Thymus (tissue), 11 donors: ENCODE results near the gene CCZ1B. TPM values are rescaled to one million over a fixed set of nuclear protein-coding genes. Genes with fewer than 3 reads are reported as not detected.
"Not testable (repeated sequence)": the region's sequence is repeated elsewhere in the genome, so short reads cannot be mapped to it uniquely, and the experiment has no call there.

Source experiments
- DNase-seq, 9 donors: peaks; one replicate each; pipeline ENCODE4 v3.0.0-alpha.2; 2013; ENCODE audit warnings: low spot score in 9 of 9, low read depth in 6 of 9, missing footprints in 1 of 9
- H3K27ac ChIP-seq, 2 donors: one replicate each; pipeline ENCODE4 v1.5.1; 2013; ENCODE audit warnings: control low read depth in 1 of 2, low read depth in 1 of 2, low read length in 1 of 2, mild to moderate bottlenecking in 1 of 2, moderate library complexity in 1 of 2
- H3K27me3 ChIP-seq, 2 donors: one replicate each; pipeline ENCODE4 v1.5.1; 2013; ENCODE audit warnings: low read length in 1 of 2; ENCODE audit not compliant: control insufficient read depth in 2 of 2, insufficient read depth in 1 of 2
- H3K36me3 ChIP-seq, 2 donors: one replicate each; pipeline ENCODE4 v1.5.1; 2013; ENCODE audit warnings: low read length in 1 of 2, mild to moderate bottlenecking in 1 of 2, moderate library complexity in 1 of 2; ENCODE audit not compliant: control insufficient read depth in 2 of 2, insufficient read depth in 2 of 2
- H3K4me1 ChIP-seq, 2 donors: one replicate each; pipeline ENCODE4 v1.5.1; 2013; ENCODE audit warnings: low read length in 2 of 2; ENCODE audit not compliant: control insufficient read depth in 2 of 2, insufficient read depth in 2 of 2
- H3K4me3 ChIP-seq, 2 donors: one replicate each; pipeline ENCODE4 v1.5.1; 2013; ENCODE audit warnings: low read length in 2 of 2, control low read depth in 1 of 2, mild to moderate bottlenecking in 1 of 2
- H3K9me3 ChIP-seq, 2 donors: one replicate each; pipeline ENCODE4 v1.5.1; 2013; ENCODE audit warnings: low read length in 1 of 2, mild to moderate bottlenecking in 1 of 2; ENCODE audit not compliant: control insufficient read depth in 2 of 2, insufficient read depth in 1 of 2
- WGBS: extraction: QIAGEN DNeasy Blood & Tissue Kit; methylation state at CpG from one replicate; pipeline ENCODE4 v1.1.7; 2013; 5-methylcytosine and 5-hydroxymethylcytosine counted together
- polyA plus RNA-seq: library from polyadenylated mRNA; stranded (reverse); fragments of 200-250 nt; gene quantifications from one replicate; pipeline ENCODE4 v1.2.3, GENCODE V29; 2013
- total RNA-seq: library from RNA; stranded (reverse); fragments of 120-200 nt; gene quantifications from one replicate; pipeline ENCODE4 v1.2.4, GENCODE V29; 2013
- donor health status: healthy.

The CCZ1B gene
- total and polyA plus RNA-seq, 2 donors: 62.4 to 132 TPM

DNA sequence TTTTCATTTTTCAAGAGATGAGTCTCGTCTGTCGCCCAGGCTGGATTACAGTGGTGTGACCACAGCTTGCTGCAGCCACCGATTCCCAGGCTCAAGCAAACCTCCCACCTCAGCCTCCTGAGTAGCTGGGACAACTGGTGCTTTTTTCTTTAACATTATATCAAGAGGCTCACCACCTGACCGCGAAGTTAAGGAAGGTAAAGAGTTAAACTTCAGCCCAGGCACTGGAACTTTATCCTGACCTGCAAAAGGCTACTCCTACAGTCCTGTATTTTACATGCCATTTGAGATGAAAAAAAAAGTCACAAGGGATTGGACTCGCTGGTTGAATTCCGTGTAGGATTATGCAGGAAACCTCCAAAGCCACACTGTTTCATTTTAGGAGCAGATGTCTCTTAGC lies 10.6 kb downstream of the CCZ1B start:
- H3K4me3 ChIP-seq, H3K27me3 ChIP-seq, H3K36me3 ChIP-seq, H3K9me3 ChIP-seq, H3K27ac ChIP-seq, DNase-seq, H3K4me1 ChIP-seq: not testable (repeated sequence)
- 96% methylated on average over 7 of the region's 7 CpGs for WGBS

DNA sequence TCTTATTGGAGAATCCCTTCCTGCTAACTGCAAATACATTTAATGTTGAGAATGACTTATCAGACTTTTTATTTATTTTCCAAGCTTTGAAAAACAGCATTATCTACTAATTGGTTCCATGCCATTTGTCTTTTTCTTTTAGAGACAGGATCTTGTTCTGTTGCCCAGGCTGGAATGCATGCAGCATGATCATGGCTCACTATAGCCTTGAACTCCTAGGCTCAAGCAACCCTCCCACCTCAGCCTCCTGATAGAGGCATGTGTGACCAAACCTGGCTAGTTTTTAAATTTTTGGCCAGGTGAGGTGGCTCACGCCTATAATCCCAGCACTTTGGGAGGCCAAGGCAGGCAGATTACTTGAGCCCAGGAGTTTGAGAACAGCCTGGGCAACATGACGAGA lies 13.1 kb downstream of the CCZ1B start:
- H3K36me3 ChIP-seq, H3K4me1 ChIP-seq, DNase-seq, H3K4me3 ChIP-seq, H3K9me3 ChIP-seq, H3K27ac ChIP-seq, H3K27me3 ChIP-seq: not testable (repeated sequence)
- 100% methylated on average over 2 of the region's 2 CpGs for WGBS

DNA sequence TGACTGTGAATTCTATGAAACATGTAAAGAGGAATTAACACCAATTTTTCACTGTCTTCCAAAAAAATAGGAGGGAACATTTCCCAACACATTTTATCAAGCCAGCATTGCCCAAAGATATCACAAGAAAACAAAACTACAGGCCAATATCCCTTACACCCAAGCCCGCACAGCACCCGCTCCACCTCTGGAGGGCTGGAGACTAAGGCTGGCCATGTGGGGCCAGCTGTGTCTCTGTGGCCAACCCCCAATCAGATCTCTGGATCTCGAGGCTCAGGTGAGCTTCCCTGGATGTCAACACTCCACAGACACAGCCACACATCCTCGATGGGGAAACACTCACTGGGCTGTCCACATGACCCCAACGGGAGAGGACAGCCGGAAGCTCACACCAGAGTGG lies 18.1 kb downstream of the CCZ1B start:
- H3K27ac ChIP-seq, DNase-seq, H3K4me1 ChIP-seq, H3K4me3 ChIP-seq, H3K9me3 ChIP-seq, H3K27me3 ChIP-seq, H3K36me3 ChIP-seq: not testable (repeated sequence)
- 96% methylated on average over 4 of the region's 6 CpGs for WGBS

DNA sequence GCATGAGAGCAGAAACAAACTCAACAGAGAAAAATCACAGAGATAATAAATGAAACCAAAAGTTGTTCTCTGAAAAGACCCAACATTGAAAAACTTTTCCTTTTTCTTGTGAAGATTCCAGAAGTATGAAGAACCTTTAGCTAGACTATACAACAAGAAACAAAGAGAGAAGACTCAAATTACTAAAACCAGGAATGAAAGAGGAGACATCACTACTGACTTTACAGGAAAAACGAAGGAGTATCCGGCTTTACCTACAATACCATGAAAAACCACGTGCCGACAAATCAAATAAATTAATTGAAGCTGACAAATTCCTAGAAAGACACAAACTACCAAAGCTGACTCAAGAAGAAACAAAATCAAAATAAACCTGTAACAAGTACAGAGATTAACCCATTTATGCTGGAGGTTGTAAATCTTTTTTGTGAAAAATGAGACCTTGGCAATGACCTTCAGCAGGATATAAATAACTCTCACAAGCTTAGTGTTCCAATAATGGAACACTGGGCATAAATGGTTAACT lies 18.6 kb downstream of the CCZ1B start:
- 100% methylated on average over 2 of the region's 4 CpGs for WGBS
- H3K27ac ChIP-seq, H3K9me3 ChIP-seq, H3K4me1 ChIP-seq, H3K4me3 ChIP-seq, H3K27me3 ChIP-seq, DNase-seq, H3K36me3 ChIP-seq: not testable (repeated sequence)

DNA sequence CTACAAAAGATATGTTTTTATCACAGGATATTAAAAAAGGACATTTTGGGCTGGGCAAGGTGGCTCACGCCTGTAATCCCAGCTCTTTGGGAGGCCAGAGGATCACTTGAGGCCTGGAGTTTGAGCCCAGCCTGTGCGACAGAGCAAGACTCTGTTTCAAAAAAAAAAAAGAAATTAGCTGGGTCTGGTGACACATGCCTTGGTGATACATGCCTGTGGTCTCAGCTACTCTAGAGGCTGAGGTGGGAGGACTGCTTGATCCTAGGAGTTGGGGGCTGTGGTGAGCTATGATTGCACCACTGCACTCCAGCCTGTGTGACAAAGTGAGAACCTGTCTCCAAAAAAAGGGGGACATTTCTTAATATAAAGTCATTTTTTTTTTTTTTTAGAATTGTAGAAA lies 25.7 kb downstream of the CCZ1B start:
- 100% methylated on average over 1 of the region's 2 CpGs for WGBS
- not testable (repeated sequence) for H3K4me3 ChIP-seq, H3K4me1 ChIP-seq, H3K36me3 ChIP-seq, DNase-seq, H3K9me3 ChIP-seq, H3K27me3 ChIP-seq, H3K27ac ChIP-seq

DNA sequence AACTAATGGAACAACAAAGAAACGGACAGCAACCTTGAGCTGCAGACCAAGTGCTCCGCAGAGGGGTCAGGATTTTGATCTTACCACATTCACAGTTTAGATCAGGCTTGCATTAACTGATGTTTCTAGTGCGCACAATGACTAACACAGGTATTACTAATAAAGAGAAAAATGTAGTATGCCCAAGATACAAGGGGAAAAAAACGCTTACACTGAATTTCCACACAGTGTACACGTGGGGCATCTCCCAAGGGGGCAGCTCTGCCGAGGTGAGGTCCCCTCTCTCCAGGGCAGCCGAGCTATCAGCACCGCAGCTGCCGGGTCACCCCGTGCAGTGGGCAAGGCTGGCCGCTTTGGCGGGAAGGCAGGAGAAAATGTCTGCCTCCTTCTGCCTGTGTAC lies 26.2 kb downstream of the CCZ1B start:
- H3K4me1 ChIP-seq, H3K36me3 ChIP-seq, H3K4me3 ChIP-seq, H3K27ac ChIP-seq, H3K9me3 ChIP-seq, H3K27me3 ChIP-seq, DNase-seq: not testable (repeated sequence)
- 58% methylated on average over 2 of the region's 12 CpGs for WGBS

DNA sequence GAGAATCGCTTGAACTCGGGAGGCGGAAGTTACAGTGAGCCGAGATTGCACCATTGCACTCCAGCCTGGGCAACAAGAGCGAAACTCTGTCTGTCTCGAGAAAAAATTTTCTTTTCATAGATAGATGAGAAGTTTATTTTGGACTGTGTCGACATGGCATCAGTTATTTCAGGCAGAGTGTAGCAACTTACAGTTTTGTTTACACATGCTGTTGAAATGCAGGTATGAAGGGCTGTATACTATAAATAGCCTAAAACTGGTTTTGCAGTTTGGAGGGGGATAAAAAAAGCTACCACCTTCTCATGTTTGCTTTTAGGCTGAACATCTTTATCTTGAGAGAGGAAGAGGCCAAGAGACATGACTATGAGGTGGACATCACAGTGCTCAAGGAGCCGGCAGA lies 28.0 kb downstream of the CCZ1B start:
- WGBS: 100% methylated on average over 1 of the region's 8 CpGs
- not testable (repeated sequence) for H3K4me1 ChIP-seq, H3K4me3 ChIP-seq

DNA sequence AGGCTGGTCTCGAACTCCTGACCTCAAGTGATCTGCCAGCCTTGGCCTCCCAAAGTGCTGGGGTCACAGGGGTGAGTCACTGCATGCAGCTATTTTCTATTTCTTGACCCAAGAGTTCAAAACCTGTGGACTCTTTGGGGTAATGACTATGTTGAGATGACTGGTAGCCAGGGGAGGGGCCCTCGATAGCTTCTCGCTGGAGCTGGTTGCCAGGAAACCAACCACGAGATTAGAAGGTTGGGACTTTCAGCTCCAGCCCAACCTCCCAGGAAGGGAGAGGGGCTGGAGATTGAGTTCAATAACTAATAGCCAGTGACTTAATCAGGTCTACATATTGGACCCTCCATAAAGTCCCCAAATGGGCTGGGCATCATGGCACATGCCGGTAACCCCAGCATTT lies 28.9 kb downstream of the CCZ1B start:
- not testable (repeated sequence) for H3K4me1 ChIP-seq, H3K36me3 ChIP-seq, H3K9me3 ChIP-seq, H3K27ac ChIP-seq, H3K4me3 ChIP-seq, H3K27me3 ChIP-seq, DNase-seq
- WGBS: 97% methylated on average over 5 of the region's 5 CpGs

More for the DNA sequence above, 28.0 kb downstream of the CCZ1B start:
- H3K27ac ChIP-seq, H3K36me3 ChIP-seq, H3K27me3 ChIP-seq, DNase-seq, H3K9me3 ChIP-seq: not testable (repeated sequence)

DNA sequence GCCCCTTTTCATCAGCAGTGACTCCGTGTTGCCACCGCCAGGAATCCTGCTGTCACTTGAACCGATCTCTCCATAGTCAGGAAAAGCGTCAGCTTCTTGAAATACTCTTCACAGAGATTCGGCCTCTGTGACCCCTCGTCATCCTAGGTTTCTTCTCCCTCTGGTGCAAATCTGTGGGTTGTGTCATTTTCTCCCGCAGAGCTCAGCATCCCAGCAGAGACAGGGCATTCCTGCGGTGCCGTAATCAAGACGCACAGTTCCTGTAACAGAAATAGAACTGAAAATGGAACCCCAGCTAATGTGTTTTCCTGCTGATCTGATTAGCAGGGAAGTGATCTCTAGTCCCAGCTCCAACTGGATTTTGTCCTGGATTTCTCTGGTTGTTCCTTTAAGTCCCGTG lies 31.8 kb downstream of the CCZ1B start:
- not testable (repeated sequence) for DNase-seq, H3K27me3 ChIP-seq, H3K4me3 ChIP-seq, H3K36me3 ChIP-seq, H3K27ac ChIP-seq, H3K9me3 ChIP-seq, H3K4me1 ChIP-seq
- 100% methylated on average over 2 of the region's 11 CpGs for WGBS
